GM12878 (cell line): ENCODE measurements around the gene CALM3. TPM values are rescaled to one million over a fixed set of nuclear protein-coding genes. Genes with fewer than 3 reads are reported as not detected.

Experiments
- ATAC-seq: fragments of 200-7000 bp; cut with Tn5 transposase; 3 replicates; pipeline ENCODE4 v1.9.1; 2020; ENCODE audit warnings: mild to moderate bottlenecking, moderate library complexity
- BruUV-seq: library from RNA; stranded (reverse); fragments of 400-500 nt; replicated peaks from 2 replicates; lab custom pipeline; 2021; lab: Mats Ljungman, UMichigan
- CTCF ChIA-PET: fragments of 300-600 bp; sonication (Branson Sonifier 250); formaldehyde crosslinking; extraction: SDS; loops from one replicate; lab custom pipeline; 2021; ENCODE audit warnings: inconsistent platforms; lab: Yijun Ruan, JAX
- POLR2A ChIA-PET: fragments of 350-600 bp; formaldehyde crosslinking; extraction: SDS; loops from one replicate; lab custom pipeline; 2021; ENCODE audit warnings: inconsistent platforms; lab: Charles Lee
- RAD21 ChIA-PET: fragments of 300-600 bp; sonication (Branson Sonifier 250); formaldehyde crosslinking; loops from one replicate; lab custom pipeline; 2023; ENCODE audit warnings: antibody characterized with exemption; ENCODE audit not compliant: unreplicated experiment; lab: Charles Lee
- SMC1A ChIA-PET: fragments of 300-600 bp; sonication (Branson Sonifier 250); formaldehyde crosslinking; loops from one replicate; lab custom pipeline; 2023; ENCODE audit not compliant: unreplicated experiment, uncharacterized antibody; lab: Charles Lee
- DNase-seq: peaks from one replicate; pipeline ENCODE4 v3.0.0-alpha.2; 2011; ENCODE audit warnings: low read depth, low spot score
- FAIRE-seq: peaks from 3 replicates; lab custom pipeline; 2011; peaks lifted over from hg19 to GRCh38; lab: Jason Lieb, UNC
- H2AFZ ChIP-seq: 2 replicates; pipeline ENCODE4 v1.6.0; 2011; ENCODE audit warnings: low read depth, low read length, control low read depth; ENCODE audit not compliant: control insufficient read depth
- H3K27ac ChIP-seq: 2 replicates; pipeline ENCODE4 v1.5.1; 2011; ENCODE audit warnings: control low read depth; ENCODE audit not compliant: control insufficient read depth, insufficient read depth
- H3K27me3 ChIP-seq, 2 experiments: replicated peaks in 1 of 2; 2 replicates each; pipeline versions ENCODE4 v1.6.0 to v1.6.1; 2011; ENCODE audit warnings: low read length in 1 of 2; ENCODE audit not compliant: control insufficient read depth in 2 of 2, insufficient read depth in 2 of 2
- H3K36me3 ChIP-seq, 2 experiments: 2 replicates each; pipeline ENCODE4 v1.5.1; 2011; ENCODE audit warnings: low read length in 1 of 2; ENCODE audit not compliant: control insufficient read depth in 2 of 2, insufficient read depth in 2 of 2
- H3K4me1 ChIP-seq: 2 replicates; pipeline ENCODE4 v1.6.1; 2011; ENCODE audit warnings: mild to moderate bottlenecking, low read length, moderate library complexity, mixed read lengths; ENCODE audit not compliant: control insufficient read depth, insufficient read depth
- H3K4me2 ChIP-seq: 2 replicates; pipeline ENCODE4 v1.6.0; 2011; ENCODE audit warnings: control low read depth; ENCODE audit not compliant: control insufficient read depth, insufficient read depth
- H3K4me3 ChIP-seq: fragments of 200-600 bp; sonication (generic); 2 replicates; pipeline ENCODE4 v1.5.1; 2016
- H3K79me2 ChIP-seq: 2 replicates; pipeline ENCODE4 v1.6.0; 2011; ENCODE audit warnings: low read length; ENCODE audit not compliant: control insufficient read depth, insufficient read depth
- H3K9ac ChIP-seq: 2 replicates; pipeline ENCODE4 v1.8.0; 2011; ENCODE audit warnings: low read length, control low read depth, mixed read lengths; ENCODE audit not compliant: control insufficient read depth, insufficient read depth
- H3K9me3 ChIP-seq: replicated peaks from 3 replicates; pipeline ENCODE4 v1.5.1; 2011; ENCODE audit warnings: mild to moderate bottlenecking, low read length; ENCODE audit not compliant: control insufficient read depth, insufficient read depth
- H4K20me1 ChIP-seq: 2 replicates; pipeline ENCODE4 v1.6.0; 2011; ENCODE audit not compliant: control insufficient read depth, insufficient read depth
- BCL11A ChIP-seq: IDR thresholded peaks from 2 replicates; pipeline ENCODE4 v1.6.1; 2011; ENCODE audit warnings: low read depth, low read length
- EZH2 ChIP-seq: IDR thresholded peaks from 2 replicates; pipeline ENCODE4 v1.6.1; 2012; ENCODE audit warnings: low read depth, mild to moderate bottlenecking, control low read depth, inconsistent platforms, low read length, borderline replicate concordance; ENCODE audit not compliant: control insufficient read depth
- MEF2A ChIP-seq: IDR thresholded peaks from 2 replicates; pipeline ENCODE4 v1.6.1; 2011; ENCODE audit warnings: low read depth, mild to moderate bottlenecking, low read length, moderate library complexity; ENCODE audit not compliant: insufficient read depth
- MTA3 ChIP-seq: IDR thresholded peaks from 2 replicates; pipeline ENCODE4 v1.6.1; 2012; ENCODE audit warnings: low read length, inconsistent platforms, borderline replicate concordance
- NBN ChIP-seq: fragments of 450-650 bp; IDR thresholded peaks from 2 replicates; pipeline ENCODE4 v1.6.1; 2016
- POLR2AphosphoS2 ChIP-seq: IDR thresholded peaks from 2 replicates; pipeline ENCODE4 v1.6.1; 2011; ENCODE audit warnings: low read depth, mild to moderate bottlenecking, low read length, improper control_type of control experiment, moderate library complexity
- RB1 ChIP-seq: fragments of 450-650 bp; formaldehyde crosslinking; IDR thresholded peaks from 2 replicates; pipeline ENCODE4 v1.6.1; 2017; ENCODE audit warnings: mild to moderate bottlenecking, borderline replicate concordance
- SIX5 ChIP-seq: IDR thresholded peaks from 2 replicates; pipeline ENCODE4 v1.6.1; 2011; ENCODE audit warnings: mild to moderate bottlenecking, low read depth, low read length, moderate library complexity; ENCODE audit not compliant: severe bottlenecking
- SMAD1 ChIP-seq: fragments of 450-650 bp; IDR thresholded peaks from 2 replicates; pipeline ENCODE4 v1.6.1; 2018; ENCODE audit warnings: mild to moderate bottlenecking, low read depth; ENCODE audit not compliant: partially characterized antibody
- WGBS: methylation state at CpG from one replicate; pipeline ENCODE4 v1.1.6; 2016; ENCODE audit warnings: low lambda C conversion rate; ENCODE audit not compliant: insufficient replicate concordance, insufficient coverage; ENCODE audit errors: missing lambda C conversion rate; 5-methylcytosine and 5-hydroxymethylcytosine counted together
- in situ Hi-C: fragments of 300-500 bp; cut with MboI; formaldehyde crosslinking; loops from 9 replicates; pipeline ENCODE4 v1.14.3; 2018; ENCODE audit warnings: mixed read lengths
- intact Hi-C: fragments of 100-400 bp; cut with micrococcal nuclease; formaldehyde crosslinking; loops from one replicate; pipeline ENCODE4 v1.14.2; 2022; ENCODE audit not compliant: unreplicated experiment
- polyA plus RNA-seq, 11 experiments: library from polyadenylated mRNA; depleted of rRNA in 4 of 11; unstranded in 6 of 11; stranded (reverse) in 5 of 11; fragments of >200 nt; fragmentation: Nextera tagmentation in 4 of 11; fragmentation: Illumina TruSeq in 1 of 11; extraction: Ambion mirVana in 4 of 11; extraction: Trizol in 1 of 11; gene quantifications; 1 replicate in 1 of 11; 2 replicates in 10 of 11; pipeline versions ENCODE4 v1.2.1 to v1.2.3, GENCODE V29; 2011 to 2016; ENCODE audit warnings: inconsistent platforms in 2 of 11, missing spikeins in 2 of 11, low read depth in 1 of 11
- total RNA-seq, 4 experiments: library from RNA; depleted of rRNA in 3 of 4; stranded (reverse); fragments of >200 nt in 3 of 4; fragmentation: Illumina TruSeq in 1 of 4; extraction: Trizol in 1 of 4; gene quantifications; 2 replicates each; pipeline versions ENCODE4 v1.2.1 to v1.2.3, GENCODE V29; 2013 to 2021
- TF ChIP-seq, protein P1 (sequence below): fragments of 450-650 bp; IDR thresholded peaks from 2 replicates; pipeline ENCODE4 v1.6.1; 2016; ENCODE audit warnings: mild to moderate bottlenecking, moderate library complexity, borderline replicate concordance
- TF ChIP-seq, protein P2 (sequence below): IDR thresholded peaks from 2 replicates; pipeline ENCODE4 v1.6.1; 2012; ENCODE audit warnings: low read length, inconsistent platforms
- TF ChIP-seq, protein P3 (sequence below): IDR thresholded peaks from 2 replicates; pipeline ENCODE4 v1.6.1; 2011; ENCODE audit warnings: low read depth, mild to moderate bottlenecking, low read length, moderate library complexity, borderline replicate concordance; ENCODE audit errors: extremely low read depth

The CALM3 gene
- total and polyA plus RNA-seq, 10 of the 15 experiments (the other 5 are each of a cell fraction or from before 2014, with no cell fraction given) = 164 to 849 (median 347) TPM

DNA sequence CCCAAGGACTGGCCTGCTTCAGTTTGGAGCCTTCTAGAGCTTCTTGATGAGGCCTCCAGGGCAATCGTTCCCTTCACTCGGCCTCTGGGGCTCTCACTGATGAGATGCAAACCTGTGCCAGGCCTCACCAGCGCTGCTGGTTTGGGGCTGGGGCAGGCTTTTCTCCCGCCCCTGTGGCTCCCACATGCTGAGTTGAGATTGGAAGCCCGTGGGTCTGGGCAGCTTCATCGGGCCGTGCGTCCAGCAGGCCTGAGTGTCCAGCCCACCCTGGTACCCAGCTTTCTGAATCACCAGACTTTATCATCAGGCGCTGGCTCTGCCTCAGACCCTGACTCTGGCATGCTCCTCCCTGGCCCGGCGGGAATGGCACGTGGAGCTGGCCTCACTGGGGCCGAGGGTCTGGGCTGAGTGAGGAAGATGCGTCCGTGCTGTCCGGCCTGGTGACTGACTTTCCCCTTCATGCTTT, 4.3 kb downstream of the CALM3 start:
- POLR2A ChIA-PET = interaction anchor here (1.1 to 7.3 kb wide), 2 partner anchors 15 to 26 kb away, joined by 3 to 72 read pairs; no protein-coding TSS in a partner anchor
- intact Hi-C loops = no loop called here
- H3K27ac ChIP-seq = no peak overlapping the region

More for the DNA sequence above, 4.3 kb downstream of the CALM3 start:
- no peaks in the 10 kb centered on the region for H3K27me3 ChIP-seq
- no peak overlapping the region for H3K4me3 ChIP-seq
- peaks cover 31 to 43% of the 10 kb centered on the region in 2 experiments for H3K36me3 ChIP-seq
- H3K79me2 ChIP-seq = peaks cover 49% of the 10 kb centered on the region
- DNase-seq = no peak
- TF ChIP-seq MTA3 (no peak), EZH2 (no peak), POLR2AphosphoS2 (no peak), NBN (no peak), SIX5 (no peak), BCL11A (no peak), MEF2A (no peak), RB1 (no peak), SMAD1 (no peak)
- TF ChIP-seq, protein P1, sequence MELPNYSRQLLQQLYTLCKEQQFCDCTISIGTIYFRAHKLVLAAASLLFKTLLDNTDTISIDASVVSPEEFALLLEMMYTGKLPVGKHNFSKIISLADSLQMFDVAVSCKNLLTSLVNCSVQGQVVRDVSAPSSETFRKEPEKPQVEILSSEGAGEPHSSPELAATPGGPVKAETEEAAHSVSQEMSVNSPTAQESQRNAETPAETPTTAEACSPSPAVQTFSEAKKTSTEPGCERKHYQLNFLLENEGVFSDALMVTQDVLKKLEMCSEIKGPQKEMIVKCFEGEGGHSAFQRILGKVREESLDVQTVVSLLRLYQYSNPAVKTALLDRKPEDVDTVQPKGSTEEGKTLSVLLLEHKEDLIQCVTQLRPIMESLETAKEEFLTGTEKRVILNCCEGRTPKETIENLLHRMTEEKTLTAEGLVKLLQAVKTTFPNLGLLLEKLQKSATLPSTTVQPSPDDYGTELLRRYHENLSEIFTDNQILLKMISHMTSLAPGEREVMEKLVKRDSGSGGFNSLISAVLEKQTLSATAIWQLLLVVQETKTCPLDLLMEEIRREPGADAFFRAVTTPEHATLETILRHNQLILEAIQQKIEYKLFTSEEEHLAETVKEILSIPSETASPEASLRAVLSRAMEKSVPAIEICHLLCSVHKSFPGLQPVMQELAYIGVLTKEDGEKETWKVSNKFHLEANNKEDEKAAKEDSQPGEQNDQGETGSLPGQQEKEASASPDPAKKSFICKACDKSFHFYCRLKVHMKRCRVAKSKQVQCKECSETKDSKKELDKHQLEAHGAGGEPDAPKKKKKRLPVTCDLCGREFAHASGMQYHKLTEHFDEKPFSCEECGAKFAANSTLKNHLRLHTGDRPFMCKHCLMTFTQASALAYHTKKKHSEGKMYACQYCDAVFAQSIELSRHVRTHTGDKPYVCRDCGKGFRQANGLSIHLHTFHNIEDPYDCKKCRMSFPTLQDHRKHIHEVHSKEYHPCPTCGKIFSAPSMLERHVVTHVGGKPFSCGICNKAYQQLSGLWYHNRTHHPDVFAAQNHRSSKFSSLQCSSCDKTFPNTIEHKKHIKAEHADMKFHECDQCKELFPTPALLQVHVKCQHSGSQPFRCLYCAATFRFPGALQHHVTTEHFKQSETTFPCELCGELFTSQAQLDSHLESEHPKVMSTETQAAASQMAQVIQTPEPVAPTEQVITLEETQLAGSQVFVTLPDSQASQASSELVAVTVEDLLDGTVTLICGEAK = no peak
- TF ChIP-seq, protein P2, sequence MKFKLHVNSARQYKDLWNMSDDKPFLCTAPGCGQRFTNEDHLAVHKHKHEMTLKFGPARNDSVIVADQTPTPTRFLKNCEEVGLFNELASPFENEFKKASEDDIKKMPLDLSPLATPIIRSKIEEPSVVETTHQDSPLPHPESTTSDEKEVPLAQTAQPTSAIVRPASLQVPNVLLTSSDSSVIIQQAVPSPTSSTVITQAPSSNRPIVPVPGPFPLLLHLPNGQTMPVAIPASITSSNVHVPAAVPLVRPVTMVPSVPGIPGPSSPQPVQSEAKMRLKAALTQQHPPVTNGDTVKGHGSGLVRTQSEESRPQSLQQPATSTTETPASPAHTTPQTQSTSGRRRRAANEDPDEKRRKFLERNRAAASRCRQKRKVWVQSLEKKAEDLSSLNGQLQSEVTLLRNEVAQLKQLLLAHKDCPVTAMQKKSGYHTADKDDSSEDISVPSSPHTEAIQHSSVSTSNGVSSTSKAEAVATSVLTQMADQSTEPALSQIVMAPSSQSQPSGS = no peak
- TF ChIP-seq, protein P3, sequence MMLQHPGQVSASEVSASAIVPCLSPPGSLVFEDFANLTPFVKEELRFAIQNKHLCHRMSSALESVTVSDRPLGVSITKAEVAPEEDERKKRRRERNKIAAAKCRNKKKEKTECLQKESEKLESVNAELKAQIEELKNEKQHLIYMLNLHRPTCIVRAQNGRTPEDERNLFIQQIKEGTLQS = no peak
- FAIRE-seq = no peak
- ChIA-PET SMC1A (interaction anchor here (0.7 to 2.8 kb wide), 4 partner anchors 10 to 56 kb away, joined by 3 to 12 read pairs (median 4); partner anchors contain the start of gene DACT3), RAD21 (interaction anchor here (1.3 to 1.4 kb wide), 2 partner anchors 9 to 56 kb away, joined by 3 to 6 read pairs; partner anchors contain the start of gene DACT3), CTCF (interaction anchor here (0.8 to 3.2 kb wide), 3 partner anchors 9 to 57 kb away, joined by 5 to 14 read pairs (median 5); partner anchors contain the start of gene DACT3)
- WGBS = 99% methylated on average over 16 of the region's 16 CpGs
- peaks cover 12% of the 10 kb centered on the region for H3K4me1 ChIP-seq
- BruUV-seq = no TSS peak
- in situ Hi-C loops = no loop called here
- H3K9me3 ChIP-seq = no peaks in the 10 kb centered on the region
- H3K9ac ChIP-seq = no peak overlapping the region
- peaks cover 14% of the 10 kb centered on the region for H4K20me1 ChIP-seq
- H2AFZ ChIP-seq = no peak overlapping the region
- ATAC-seq = no peak
- no peak overlapping the region for H3K4me2 ChIP-seq
